Measurements from ENCODE around the gene ANKRD11. TPM values are rescaled to one million over a fixed set of nuclear protein-coding genes. Genes with fewer than 3 reads are reported as not detected.

ANKRD11 gene
- total RNA-seq, 1 experiment from 2014 or later = 99.4 TPM

- Histone ChIP-seq H3K27ac (ENCODE audit: low read length) (no peak overlapping the region), H3K4me3 (ENCODE audit: low read depth in 2 of 2, low read length in 2 of 2) (no peak overlapping the region), H3K36me3 (ENCODE audit: control insufficient read depth, insufficient read depth, low read length) (no peaks in the 10 kb centered on the region), H3K27me3 (ENCODE audit: control insufficient read depth, insufficient read depth, low read length) (no peaks in the 10 kb centered on the region), H3K9me3 (ENCODE audit: control insufficient read depth, insufficient read depth, low read depth, low read length) (no peaks in the 10 kb centered on the region), H3K4me1 (ENCODE audit: control insufficient read depth, insufficient read depth, low read length) (peaks cover 59% of the 10 kb centered on the region)
- TSS peak; percentile 39 for BruUV-seq (replicated peaks)
- ChIA-PET POLR2A (no interaction called here), CTCF (interaction anchor here (0.6 kb wide), 1 partner anchor 69 kb away, joined by 3 read pairs; no protein-coding TSS in a partner anchor)
- no peak for DNase-seq (ENCODE audit: low read depth, low spot score)
- no peak for ATAC-seq
- in situ Hi-C loops (cut with HindIII; ENCODE audit: low pct_unique_long_range_greater_than_20kb, low sequenced_read_pairs) = no loop called here
- intact Hi-C loops (cut with micrococcal nuclease; ENCODE audit: unreplicated experiment) = no loop called here
- no peak for TF ChIP-seq SIN3A (IDR thresholded peaks at IDR 0.05; ENCODE audit: borderline replicate concordance, insufficient read depth, low read depth, low read length)
- TF ChIP-seq TCF7L2 (IDR thresholded peaks at IDR 0.05; ENCODE audit: low read depth, low read length) = no peak
- TF ChIP-seq REST (IDR thresholded peaks at IDR 0.05; ENCODE audit: insufficient read depth in 1 of 2, low read depth in 2 of 2, low read length in 1 of 2) = no peak
- no peak for TF ChIP-seq CTCF (IDR thresholded peaks at IDR 0.05)
- TF ChIP-seq POLR2AphosphoS5 (IDR thresholded peaks at IDR 0.05; ENCODE audit: low read depth, low read length) = no peak
Observed at GRCh38 chr16:89404561-89404960, 85.8 kb downstream of the ANKRD11 start.

GRCh38 chr16:89402962-89403361 is 87.4 kb downstream of the ANKRD11 start:
- H3K4me3 ChIP-seq (ENCODE audit: low read depth in 2 of 2, low read length in 2 of 2) = no peak overlapping the region
- H3K4me1 ChIP-seq (ENCODE audit: control insufficient read depth, insufficient read depth, low read length) = peaks cover 44% of the 10 kb centered on the region
- intact Hi-C loops (cut with micrococcal nuclease; ENCODE audit: unreplicated experiment) = no loop called here
- no peaks in the 10 kb centered on the region for H3K9me3 ChIP-seq (ENCODE audit: control insufficient read depth, insufficient read depth, low read depth, low read length)
- ChIA-PET POLR2A (no interaction called here), CTCF (no interaction called here)
- no peak overlapping the region for H3K27ac ChIP-seq (ENCODE audit: low read length)
- H3K27me3 ChIP-seq (ENCODE audit: control insufficient read depth, insufficient read depth, low read length) = no peaks in the 10 kb centered on the region
- in situ Hi-C loops (cut with HindIII; ENCODE audit: low pct_unique_long_range_greater_than_20kb, low sequenced_read_pairs) = no loop called here
- no peak for DNase-seq (ENCODE audit: low read depth, low spot score)
- no peak for ATAC-seq
- no peaks in the 10 kb centered on the region for H3K36me3 ChIP-seq (ENCODE audit: control insufficient read depth, insufficient read depth, low read length)
- no TSS peak for BruUV-seq (replicated peaks)
- no peak for TF ChIP-seq CTCF (IDR thresholded peaks at IDR 0.05)
- TF ChIP-seq REST (IDR thresholded peaks at IDR 0.05; ENCODE audit: insufficient read depth in 1 of 2, low read depth in 2 of 2, low read length in 1 of 2) = no peak
- no peak for TF ChIP-seq SIN3A (IDR thresholded peaks at IDR 0.05; ENCODE audit: borderline replicate concordance, insufficient read depth, low read depth, low read length)
- no peak for TF ChIP-seq POLR2AphosphoS5 (IDR thresholded peaks at IDR 0.05; ENCODE audit: low read depth, low read length)
- no peak for TF ChIP-seq TCF7L2 (IDR thresholded peaks at IDR 0.05; ENCODE audit: low read depth, low read length)

All from Panc1 (cell line).